NT2/D1 (cell line): ENCODE data around the gene FBLIM1.
A peak's percentile ranks its signal among the peaks of the same experiment; 100 is the strongest.

Experiments used
- DNase-seq: peaks from one replicate; pipeline ENCODE4 v3.0.0-alpha.2; 2011; ENCODE audit warnings: low read depth, low spot score
- H3K27me3 ChIP-seq: 2 replicates; pipeline ENCODE4 v1.6.0; 2011; ENCODE audit warnings: mild to moderate bottlenecking; ENCODE audit not compliant: insufficient read length, insufficient read depth
- H3K36me3 ChIP-seq: 2 replicates; pipeline ENCODE4 v1.6.1; 2011; ENCODE audit warnings: mild to moderate bottlenecking, low read length, mixed read lengths; ENCODE audit not compliant: insufficient read depth, insufficient read length
- H3K4me1 ChIP-seq: 2 replicates; pipeline ENCODE4 v1.5.1; 2011; ENCODE audit not compliant: insufficient read depth, insufficient read length
- H3K4me3 ChIP-seq: 2 replicates; pipeline ENCODE4 v1.5.1; 2011; ENCODE audit warnings: low read depth; ENCODE audit not compliant: insufficient read length
- H3K9ac ChIP-seq: 2 replicates; pipeline ENCODE4 v1.6.0; 2011; ENCODE audit warnings: low read depth; ENCODE audit not compliant: insufficient read length
- H3K9me3 ChIP-seq: 2 replicates; pipeline ENCODE4 v1.5.1; 2011; ENCODE audit warnings: mild to moderate bottlenecking, low read length; ENCODE audit not compliant: insufficient read depth
- SUZ12 ChIP-seq: IDR thresholded peaks from 2 replicates; pipeline ENCODE4 v1.6.1; 2011; ENCODE audit not compliant: insufficient read length, insufficient read depth; ENCODE audit errors: extremely low read depth
- YY1 ChIP-seq: IDR thresholded peaks from 2 replicates; pipeline ENCODE4 v1.6.1; 2011; ENCODE audit not compliant: insufficient read length, insufficient read depth
- ZNF274 ChIP-seq: IDR thresholded peaks from 2 replicates; pipeline ENCODE4 v1.6.1; 2011; ENCODE audit warnings: mild to moderate bottlenecking, low read depth, low read length

Gene FBLIM1

GRCh38 chr1:15757016-15757543 is 1.5 kb upstream of the FBLIM1 start:
- Histone ChIP-seq H3K9me3 (no peaks in the 10 kb centered on the region), H3K4me3 (no peak overlapping the region), H3K4me1 (peaks cover 22% of the 10 kb centered on the region), H3K27me3 (peaks cover 23% of the 10 kb centered on the region), H3K9ac (peak overlapping the region; percentile 21), H3K36me3 (no peaks in the 10 kb centered on the region)
- TF ChIP-seq SUZ12 (no peak), ZNF274 (no peak), YY1 (no peak)
- no peak for DNase-seq

DNA sequence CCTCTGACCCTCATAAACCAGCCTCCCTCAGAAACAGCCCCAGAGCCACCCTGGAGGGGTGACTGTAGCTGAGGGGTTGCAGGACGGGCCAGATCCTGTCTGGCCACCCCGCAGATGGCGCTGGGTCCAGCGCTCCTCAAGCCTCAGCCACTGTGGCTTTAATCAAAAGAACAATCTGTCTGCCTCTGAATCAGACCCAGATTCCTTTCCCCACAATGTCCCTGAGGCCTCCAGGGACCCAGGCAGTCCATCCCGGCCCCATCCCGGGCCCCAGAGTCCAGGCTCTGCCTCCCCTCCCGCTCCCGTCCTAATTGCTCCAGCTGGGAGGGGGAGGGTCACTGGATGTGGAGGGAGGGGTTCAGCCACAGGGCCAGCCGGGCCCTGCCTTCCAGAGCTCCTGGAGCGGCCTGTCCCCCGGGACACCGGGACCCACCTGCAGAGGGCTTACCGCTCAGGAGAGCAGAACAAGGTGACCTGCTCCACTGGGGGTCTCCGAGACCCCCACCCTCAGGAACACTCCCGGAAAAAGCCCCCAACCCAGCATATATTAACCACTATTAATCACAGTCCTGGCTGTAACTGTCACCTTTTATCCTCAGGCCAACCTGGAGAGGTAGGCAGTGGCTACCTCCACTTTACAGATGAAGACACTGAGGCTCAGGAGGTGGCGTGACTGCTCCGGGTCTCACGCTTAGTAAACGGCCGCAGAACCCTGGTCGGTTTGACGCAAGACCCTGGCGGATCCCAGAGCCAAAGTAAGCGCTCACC is 836 bp upstream of the FBLIM1 start:
- Histone ChIP-seq H3K4me3 (peak overlapping the region; percentile 30), H3K36me3 (no peaks in the 10 kb centered on the region), H3K27me3 (peaks cover 23% of the 10 kb centered on the region)

GRCh38 chr1:15758953-15759661 is 512 bp downstream of the FBLIM1 start:
- Histone ChIP-seq H3K9me3 (no peaks in the 10 kb centered on the region), H3K36me3 (peaks cover 2% of the 10 kb centered on the region), H3K4me1 (peaks cover 26% of the 10 kb centered on the region), H3K9ac (peak overlapping the region; percentile 86), H3K4me3 (peak overlapping the region; percentile 70), H3K27me3 (peaks cover 23% of the 10 kb centered on the region)
- no peak for DNase-seq
- TF ChIP-seq YY1 (no peak), SUZ12 (no peak), ZNF274 (no peak)

More for the DNA sequence above, 836 bp upstream of the FBLIM1 start:
- H3K4me1 ChIP-seq: peaks cover 22% of the 10 kb centered on the region
- DNase-seq: no peak
- TF ChIP-seq SUZ12 (no peak), ZNF274 (no peak), YY1 (no peak)
- H3K9me3 ChIP-seq: no peaks in the 10 kb centered on the region
- peak overlapping the region; percentile 80 for H3K9ac ChIP-seq

DNA sequence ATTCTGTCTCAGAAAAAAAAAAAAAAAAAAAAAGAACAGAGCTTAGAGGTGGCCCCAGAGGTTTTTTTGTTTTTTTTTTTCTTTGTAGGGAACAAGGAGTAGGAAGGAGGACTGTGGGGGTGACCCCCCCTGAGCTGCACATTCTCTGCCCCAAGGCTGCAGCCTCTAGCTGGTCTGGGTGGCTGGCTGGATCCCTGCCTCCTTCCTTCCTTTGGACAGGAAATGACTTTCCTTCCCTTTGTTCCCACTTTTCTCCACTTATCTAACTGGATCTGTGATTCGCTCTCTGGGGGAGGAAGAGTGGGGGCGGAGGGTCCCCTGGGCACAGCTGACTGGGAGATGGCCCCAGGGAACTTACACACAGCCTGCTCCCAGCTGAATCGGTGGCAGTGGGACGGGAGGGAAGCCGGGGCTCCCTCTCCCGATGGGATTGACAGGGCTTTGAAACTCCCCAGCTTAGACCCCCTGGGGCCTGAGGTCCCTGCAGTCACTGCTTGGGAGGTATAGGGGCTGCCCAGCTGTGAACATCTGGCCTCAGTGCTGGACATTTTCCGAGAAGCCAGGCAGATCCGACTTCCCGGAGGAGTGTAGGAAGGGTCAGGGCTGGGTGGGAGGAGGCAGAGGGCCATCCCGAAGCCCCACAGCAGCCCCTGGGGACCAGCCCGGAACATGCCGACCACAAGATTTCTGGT is 2.1 kb downstream of the FBLIM1 start:
- H3K36me3 ChIP-seq: peaks cover 18% of the 10 kb centered on the region
- TF ChIP-seq SUZ12 (no peak), ZNF274 (no peak), YY1 (no peak)
- H3K27me3 ChIP-seq: peaks cover 21% of the 10 kb centered on the region
- peak overlapping the region; percentile 19 for H3K4me3 ChIP-seq
- no peaks in the 10 kb centered on the region for H3K9me3 ChIP-seq
- peaks cover 31% of the 10 kb centered on the region for H3K4me1 ChIP-seq
- no peak for DNase-seq
- H3K9ac ChIP-seq: peak overlapping the region; percentile 50

DNA sequence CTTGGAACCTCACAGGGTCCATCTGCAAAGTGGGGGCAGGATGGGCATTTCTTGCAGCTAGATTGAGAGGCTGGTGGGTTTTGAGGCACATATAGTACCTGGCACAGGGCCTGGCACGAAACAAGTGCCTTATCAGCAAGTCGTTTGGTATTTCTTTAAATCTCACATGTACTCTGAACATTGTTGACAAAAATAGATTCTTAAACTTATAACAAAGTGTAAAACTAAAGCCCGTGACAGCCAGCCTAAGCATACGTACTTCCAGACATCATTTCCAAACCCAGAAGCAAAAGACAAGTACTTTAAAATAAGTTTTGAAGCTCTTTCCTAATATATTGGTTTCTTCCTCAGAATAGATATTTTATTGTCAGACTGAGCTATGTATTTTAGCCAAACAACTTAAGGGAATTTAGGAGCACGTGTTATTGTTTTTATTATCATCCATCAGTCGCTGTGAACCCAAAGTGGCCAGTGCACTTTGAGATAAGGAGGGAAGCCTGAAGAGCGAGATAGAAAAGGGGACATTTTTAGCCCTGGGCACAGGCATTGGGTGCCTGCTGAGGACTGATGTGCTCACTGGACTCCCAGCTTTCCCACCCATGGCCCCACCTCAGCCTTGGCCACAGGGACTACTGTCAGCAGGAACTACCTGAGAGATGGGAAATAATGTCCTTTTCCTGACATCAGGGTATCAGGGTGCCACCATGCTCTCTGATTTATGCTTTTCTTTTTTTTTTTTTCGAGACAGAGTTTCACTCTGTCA is 3.0 kb downstream of the FBLIM1 start:
- peak overlapping the region; percentile 50 for H3K9ac ChIP-seq
- peaks cover 24% of the 10 kb centered on the region for H3K36me3 ChIP-seq
- H3K4me1 ChIP-seq: peaks cover 27% of the 10 kb centered on the region
- no peak for TF ChIP-seq YY1
- TF ChIP-seq SUZ12: no peak
- TF ChIP-seq ZNF274: no peak
- no peak overlapping the region for H3K4me3 ChIP-seq
- no peak for DNase-seq
- peaks cover 14% of the 10 kb centered on the region for H3K27me3 ChIP-seq
- no peaks in the 10 kb centered on the region for H3K9me3 ChIP-seq

DNA sequence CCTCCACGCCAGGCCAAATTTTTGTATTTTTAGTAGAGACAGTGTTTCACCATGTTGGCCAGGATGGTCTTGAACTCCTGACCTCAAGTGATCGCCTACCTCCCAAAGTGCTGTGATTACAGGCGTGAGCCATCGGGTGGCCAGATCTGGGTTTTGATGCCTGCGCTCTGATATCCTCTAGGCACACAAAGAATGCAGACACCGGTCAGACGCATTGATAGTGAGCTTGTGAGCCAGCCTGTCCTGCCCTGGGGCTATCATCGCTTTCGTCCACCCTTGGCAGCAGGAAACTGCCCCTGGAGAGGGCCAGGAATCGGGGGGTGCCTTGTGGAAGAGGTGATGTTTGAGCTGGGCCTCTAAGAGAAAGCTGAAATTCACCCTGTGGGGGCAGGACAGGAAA is 4.0 kb downstream of the FBLIM1 start:
- Histone ChIP-seq H3K4me1 (peaks cover 21% of the 10 kb centered on the region), H3K9ac (no peak overlapping the region), H3K27me3 (peaks cover 4% of the 10 kb centered on the region), H3K9me3 (no peaks in the 10 kb centered on the region), H3K36me3 (peaks cover 28% of the 10 kb centered on the region), H3K4me3 (no peak overlapping the region)
- TF ChIP-seq YY1 (no peak), ZNF274 (no peak), SUZ12 (no peak)
- DNase-seq: no peak
